Measurements from ENCODE around the gene DENND5A. TPM values are rescaled to one million over a fixed set of nuclear protein-coding genes. Genes with fewer than 3 reads are reported as not detected.
"Not testable (repeated sequence)": the region's sequence is repeated elsewhere in the genome, so short reads cannot be mapped to it uniquely, and the experiment has no call there.

The DENND5A gene
- total RNA-seq, 1 experiment from 2014 or later, result 71.1 TPM

- DNase-seq (ENCODE audit: low read depth), result not testable (repeated sequence)
These were observed 166.7 kb downstream of the DENND5A start for GRCh38 chr11:9098455-9098854.

- not testable (repeated sequence) for DNase-seq (ENCODE audit: low read depth)
These were observed 167.8 kb downstream of the DENND5A start for GRCh38 chr11:9097186-9097943.

GRCh38 chr11:9096427-9096826, 168.7 kb downstream of the DENND5A start:
- DNase-seq (ENCODE audit: low read depth), result no peak

GRCh38 chr11:9095421-9095820, 169.7 kb downstream of the DENND5A start:
- no peak for DNase-seq (ENCODE audit: low read depth)

- DNase-seq (ENCODE audit: low read depth), result no peak
These were observed 170.7 kb downstream of the DENND5A start for GRCh38 chr11:9094420-9094819.

GRCh38 chr11:9092853-9093778, 172.0 kb downstream of the DENND5A start:
- DNase-seq (ENCODE audit: low read depth), result peak; percentile 25

- no peak for DNase-seq (ENCODE audit: low read depth)
These were observed 173.1 kb downstream of the DENND5A start for GRCh38 chr11:9092072-9092471.

GRCh38 chr11:9091044-9091922, 173.9 kb downstream of the DENND5A start, which contains the start of gene SCUBE2:
SCUBE2 (minus strand) TSS chr11:9091599; CDS start chr11:9091528, 71 bp downstream.
- no peak for DNase-seq (ENCODE audit: low read depth)

GRCh38 chr11:9090488-9091043, 174.6 kb downstream of the DENND5A start:
- DNase-seq (ENCODE audit: low read depth), result no peak

GRCh38 chr11:9089636-9090035, 175.5 kb downstream of the DENND5A start:
- DNase-seq (ENCODE audit: low read depth), result no peak

GRCh38 chr11:9089061-9089460, 176.1 kb downstream of the DENND5A start:
- DNase-seq (ENCODE audit: low read depth), result no peak

Other genes starting within 250 kb of the DENND5A start
- gene SCUBE2, start 173.8 kb downstream of the DENND5A start, total RNA-seq (2014; rRNA removed; shearing (Covaris generic)), result 0.37 TPM in 1 of 2 replicates, not detected in the other
- 84.6 and 108 TPM in 2 replicates for gene TMEM41B, start 49.2 kb upstream of the DENND5A start, total RNA-seq (2014; rRNA removed; shearing (Covaris generic))
- gene IPO7, start 119.3 kb upstream of the DENND5A start, total RNA-seq (2014; rRNA removed; shearing (Covaris generic)), result 85.6 and 108 TPM in 2 replicates
- gene ZNF143, start 195.7 kb upstream of the DENND5A start, total RNA-seq (2014; rRNA removed; shearing (Covaris generic)), result 18.3 and 21.7 TPM in 2 replicates